Right lobe of liver (tissue), 6 donors: ENCODE measurements around the gene COL21A1. TPM values are rescaled to one million over a fixed set of nuclear protein-coding genes. Genes with fewer than 3 reads are reported as not detected.

Source experiments
- ATAC-seq, 4 donors: fragments of 200-7000 bp; cut with Tn5 transposase; one replicate each; pipeline ENCODE4 v1.9.1; 2020; ENCODE audit warnings: mild to moderate bottlenecking in 4 of 4, moderate library complexity in 4 of 4
- DNase-seq, 3 donors: peaks; one replicate each; pipeline ENCODE4 v3.0.0-alpha.2; 2020
- H3K27ac ChIP-seq, 3 donors: fragments of 200-600 bp; one replicate each; pipeline ENCODE4 v1.8.0; 2022
- H3K27me3 ChIP-seq, 2 donors: fragments of 200-600 bp; one replicate each; pipeline ENCODE4 v1.8.0; 2022
- H3K36me3 ChIP-seq, 4 donors: fragments of 200-600 bp; sonication (generic) in 1 of 4; one replicate each; pipeline versions ENCODE4 v1.5.1 to v1.8.0; 2017 to 2022; ENCODE audit warnings: control low read depth in 1 of 4
- H3K4me1 ChIP-seq, 4 donors: fragments of 200-600 bp; sonication (generic) in 1 of 4; one replicate each; pipeline versions ENCODE4 v1.5.1 to v1.8.0; 2017 to 2022; ENCODE audit warnings: control low read depth in 1 of 4
- H3K4me3 ChIP-seq, 3 donors: fragments of 200-600 bp; one replicate each; pipeline ENCODE4 v1.8.0; 2022
- H3K9me3 ChIP-seq, 4 donors: fragments of 200-600 bp; sonication (generic) in 1 of 4; one replicate each; pipeline versions ENCODE4 v1.5.1 to v1.8.0; 2017 to 2022; ENCODE audit warnings: control low read depth in 1 of 4
- POLR2A ChIP-seq: fragments of 450-650 bp; IDR thresholded peaks from one replicate; pipeline ENCODE4 v1.6.1; 2017; ENCODE audit warnings: antibody characterized with exemption, mild to moderate bottlenecking
- WGBS: methylation state at CpG from one replicate; pipeline ENCODE4 v1.1.6; 2018; ENCODE audit warnings: low coverage, low lambda C conversion rate; ENCODE audit not compliant: insufficient coverage; ENCODE audit errors: missing lambda C conversion rate; 5-methylcytosine and 5-hydroxymethylcytosine counted together
- intact Hi-C, 2 donors: fragments of 100-400 bp; cut with DNase I; formaldehyde crosslinking; loops; one replicate each; pipeline versions ENCODE4 v1.11.2 to v1.14.1; 2022
- total RNA-seq, 6 experiments: library from RNA; depleted of rRNA in 2 of 6; stranded (reverse); fragments of >200 nt in 2 of 6; fragmentation: NEBNext Ultra II Directional in 3 of 6; extraction: Animal tissue kit (Norgen Biotek cat#: 25700) in 3 of 6; gene quantifications; one replicate each; pipeline versions ENCODE4 v1.1.0 to v1.2.4, GENCODE V29; 2016 to 2023
- TF ChIP-seq, protein P1 (sequence below), 4 donors: fragments of 200-600 bp in 3 of 4; fragments of 450-650 bp in 1 of 4; IDR thresholded peaks; one replicate each; pipeline versions ENCODE4 v1.5.1 to v1.8.0; 2016 to 2022; ENCODE audit warnings: antibody characterized with exemption in 4 of 4, mild to moderate bottlenecking in 2 of 4
- donor health status: DM: no; HTN: yes; CAD: no.
- donor health status: DM: no; HTN: no; CAD: no.
- donor health status: DM: no; HTN: no; CAD: no.
- donor health status: DM: no; HTN: yes; CAD: no.
- donor health status: DM: no; HTN: yes; CAD: no.

COL21A1 gene
- total RNA-seq, 6 experiments from 2014 or later = 0.11 to 0.73 (median 0.50) TPM

DNA sequence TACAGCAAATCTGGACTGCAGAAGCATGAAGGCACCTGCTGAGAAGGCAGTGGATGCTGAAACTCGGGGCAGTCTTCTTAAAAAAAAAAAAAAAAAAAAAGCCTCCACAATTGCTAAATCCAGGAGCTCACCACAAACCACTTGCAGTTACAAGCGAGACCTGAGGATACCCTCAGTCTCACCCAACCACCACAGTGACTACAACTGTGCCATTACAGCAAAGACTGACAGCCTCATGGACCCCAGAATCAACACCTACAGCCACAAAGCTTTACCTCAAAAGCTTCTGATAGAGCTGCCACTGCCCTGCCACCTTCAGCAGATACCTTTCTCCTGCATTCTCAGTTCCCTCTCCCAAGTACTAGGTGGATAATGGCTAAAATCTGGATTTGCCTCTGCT lies 9.0 kb downstream of the COL21A1 start:
- 14% methylated on average over 1 of the region's 2 CpGs for WGBS
- no peaks in the 10 kb centered on the region for H3K4me1 ChIP-seq
- intact Hi-C loops = no loop called here
- H3K27ac ChIP-seq = no peak overlapping the region
- H3K36me3 ChIP-seq = no peaks in the 10 kb centered on the region
- DNase-seq = no peak
- no peaks in the 10 kb centered on the region for H3K27me3 ChIP-seq
- H3K9me3 ChIP-seq = no peaks in the 10 kb centered on the region
- no peak for TF ChIP-seq POLR2A
- no peak for ATAC-seq
- no peak overlapping the region for H3K4me3 ChIP-seq

DNA sequence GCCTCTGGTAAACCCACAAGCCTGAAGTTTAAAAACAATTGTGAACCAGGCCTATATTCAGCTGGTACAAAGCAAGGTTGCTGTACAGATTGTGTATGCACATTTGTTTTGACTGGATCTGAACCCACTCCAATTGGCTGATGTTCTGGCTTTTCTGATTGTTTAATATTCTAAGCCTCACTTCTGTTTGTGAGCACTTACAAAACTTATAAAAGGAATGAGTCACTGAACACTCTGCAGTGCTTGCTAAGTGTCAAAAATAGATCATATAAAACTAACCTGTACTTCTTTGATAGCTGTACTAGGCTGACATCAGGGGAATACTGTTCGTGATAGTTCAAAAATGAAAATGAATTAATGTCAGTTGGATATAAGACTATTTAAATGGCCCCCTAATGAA lies 12.1 kb downstream of the COL21A1 start:
- Histone ChIP-seq H3K27me3 (no peaks in the 10 kb centered on the region), H3K9me3 (no peaks in the 10 kb centered on the region), H3K36me3 (no peaks in the 10 kb centered on the region), H3K27ac (no peak overlapping the region), H3K4me1 (no peaks in the 10 kb centered on the region), H3K4me3 (no peak overlapping the region)
- DNase-seq (no peak), ATAC-seq (no peak)
- WGBS = 70% methylated on average over 1 of the region's 1 CpG
- TF ChIP-seq POLR2A = no peak
- TF ChIP-seq, protein P1, sequence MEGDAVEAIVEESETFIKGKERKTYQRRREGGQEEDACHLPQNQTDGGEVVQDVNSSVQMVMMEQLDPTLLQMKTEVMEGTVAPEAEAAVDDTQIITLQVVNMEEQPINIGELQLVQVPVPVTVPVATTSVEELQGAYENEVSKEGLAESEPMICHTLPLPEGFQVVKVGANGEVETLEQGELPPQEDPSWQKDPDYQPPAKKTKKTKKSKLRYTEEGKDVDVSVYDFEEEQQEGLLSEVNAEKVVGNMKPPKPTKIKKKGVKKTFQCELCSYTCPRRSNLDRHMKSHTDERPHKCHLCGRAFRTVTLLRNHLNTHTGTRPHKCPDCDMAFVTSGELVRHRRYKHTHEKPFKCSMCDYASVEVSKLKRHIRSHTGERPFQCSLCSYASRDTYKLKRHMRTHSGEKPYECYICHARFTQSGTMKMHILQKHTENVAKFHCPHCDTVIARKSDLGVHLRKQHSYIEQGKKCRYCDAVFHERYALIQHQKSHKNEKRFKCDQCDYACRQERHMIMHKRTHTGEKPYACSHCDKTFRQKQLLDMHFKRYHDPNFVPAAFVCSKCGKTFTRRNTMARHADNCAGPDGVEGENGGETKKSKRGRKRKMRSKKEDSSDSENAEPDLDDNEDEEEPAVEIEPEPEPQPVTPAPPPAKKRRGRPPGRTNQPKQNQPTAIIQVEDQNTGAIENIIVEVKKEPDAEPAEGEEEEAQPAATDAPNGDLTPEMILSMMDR (IDR thresholded peaks at IDR 0.05) = no peak
- intact Hi-C loops = no loop called here

DNA sequence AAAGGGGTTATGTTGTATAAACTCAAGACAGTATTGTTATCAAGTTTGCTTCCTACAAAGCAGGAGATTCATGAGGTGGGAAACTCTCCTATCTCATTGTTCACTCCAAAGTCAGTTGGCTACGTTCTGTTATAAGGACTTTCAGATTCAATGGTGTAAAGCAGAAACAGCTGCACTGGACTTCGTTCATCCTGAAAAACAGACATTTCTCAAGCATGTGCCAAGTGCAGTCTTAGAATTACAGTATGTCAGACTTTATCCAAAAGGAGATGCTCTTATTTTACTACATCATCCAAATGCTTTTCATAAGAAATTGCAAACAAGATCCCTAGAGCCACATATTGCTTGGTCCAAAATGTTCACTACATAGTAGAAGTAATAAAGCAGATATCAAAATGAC lies 14.9 kb downstream of the COL21A1 start:
- Histone ChIP-seq H3K4me1 (no peaks in the 10 kb centered on the region), H3K27ac (no peak overlapping the region), H3K36me3 (no peaks in the 10 kb centered on the region), H3K4me3 (no peak overlapping the region), H3K9me3 (no peaks in the 10 kb centered on the region), H3K27me3 (no peaks in the 10 kb centered on the region)
- no peak for ATAC-seq
- 31% methylated on average over 2 of the region's 2 CpGs for WGBS
- intact Hi-C loops = no loop called here
- DNase-seq = no peak
- TF ChIP-seq POLR2A = no peak
- TF ChIP-seq, protein P1 (IDR thresholded peaks at IDR 0.05) = no peak

DNA sequence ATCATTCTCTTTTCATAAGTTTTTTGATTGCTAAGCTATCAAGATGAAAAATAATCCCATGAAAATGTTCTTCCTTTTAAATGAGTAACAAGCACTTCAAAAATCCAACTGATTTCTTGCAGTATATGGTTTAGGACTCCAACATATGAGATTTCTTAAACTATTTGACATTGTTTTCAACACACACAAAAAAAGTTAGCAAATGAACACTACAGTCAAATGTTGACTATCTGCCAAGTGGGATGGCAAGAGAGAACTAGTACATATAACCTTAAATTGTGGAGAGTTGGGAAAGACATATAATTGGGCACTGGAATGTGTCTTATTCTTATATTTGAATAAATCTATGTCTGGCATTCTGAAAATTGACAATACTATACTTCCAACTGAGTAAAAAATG lies 15.6 kb downstream of the COL21A1 start:
- DNase-seq = no peak
- no peak overlapping the region for H3K27ac ChIP-seq
- intact Hi-C loops = no loop called here
- no peak for ATAC-seq
- no peaks in the 10 kb centered on the region for H3K4me1 ChIP-seq
- no peak overlapping the region for H3K4me3 ChIP-seq
- H3K9me3 ChIP-seq = no peaks in the 10 kb centered on the region
- no peaks in the 10 kb centered on the region for H3K27me3 ChIP-seq
- TF ChIP-seq POLR2A = no peak
- TF ChIP-seq, protein P1 (IDR thresholded peaks at IDR 0.05) = no peak
- no peaks in the 10 kb centered on the region for H3K36me3 ChIP-seq

DNA sequence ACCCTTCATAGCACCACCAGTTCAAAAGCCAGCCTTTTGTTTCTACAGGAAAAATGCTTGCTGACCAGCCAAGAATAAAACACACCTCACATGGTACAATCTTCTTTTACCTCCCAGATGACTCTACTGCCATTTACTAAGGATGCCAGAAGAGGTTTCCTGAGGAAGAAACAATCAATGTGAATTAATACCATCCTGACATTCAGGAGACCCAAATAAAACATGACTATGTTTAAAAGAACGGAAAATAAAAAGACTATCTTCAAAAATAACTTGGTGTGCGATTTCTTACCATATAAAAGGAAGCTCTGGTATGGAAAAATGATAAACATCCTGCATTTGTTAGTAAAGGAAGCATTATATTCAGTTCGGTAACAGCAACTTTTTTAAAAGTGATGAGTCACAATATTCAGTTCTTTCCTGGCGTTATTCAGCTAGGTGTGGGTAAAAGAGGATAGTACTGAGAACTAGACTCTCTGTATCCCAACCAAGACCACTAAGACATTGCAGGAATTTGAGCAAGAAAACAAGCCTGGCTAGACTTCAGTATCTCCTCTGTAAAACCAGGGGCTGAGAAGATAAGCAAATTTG lies 16.3 kb downstream of the COL21A1 start:
- Histone ChIP-seq H3K36me3 (no peaks in the 10 kb centered on the region), H3K27me3 (no peaks in the 10 kb centered on the region), H3K4me3 (no peak overlapping the region), H3K27ac (no peak overlapping the region), H3K9me3 (no peaks in the 10 kb centered on the region), H3K4me1 (no peaks in the 10 kb centered on the region)
- DNase-seq (no peak), ATAC-seq (peak in 2 of 4 donors; percentile 31 to 35)
- TF ChIP-seq, protein P1 (IDR thresholded peaks at IDR 0.05) = no peak
- no peak for TF ChIP-seq POLR2A
- intact Hi-C loops = no loop called here
- 27% methylated on average over 4 of the region's 4 CpGs for WGBS
